Melanocyte of skin (primary cell): ENCODE data around the gene CANX. TPM values are rescaled to one million over a fixed set of nuclear protein-coding genes. Genes with fewer than 3 reads are reported as not detected.

Experiments used
- total RNA-seq, 2 donors: library from RNA; depleted of rRNA; stranded (reverse); fragments of >200 nt; gene quantifications; 2 replicates each; pipeline ENCODE4 v1.2.3, GENCODE V29; 2012

Gene CANX, protein sequence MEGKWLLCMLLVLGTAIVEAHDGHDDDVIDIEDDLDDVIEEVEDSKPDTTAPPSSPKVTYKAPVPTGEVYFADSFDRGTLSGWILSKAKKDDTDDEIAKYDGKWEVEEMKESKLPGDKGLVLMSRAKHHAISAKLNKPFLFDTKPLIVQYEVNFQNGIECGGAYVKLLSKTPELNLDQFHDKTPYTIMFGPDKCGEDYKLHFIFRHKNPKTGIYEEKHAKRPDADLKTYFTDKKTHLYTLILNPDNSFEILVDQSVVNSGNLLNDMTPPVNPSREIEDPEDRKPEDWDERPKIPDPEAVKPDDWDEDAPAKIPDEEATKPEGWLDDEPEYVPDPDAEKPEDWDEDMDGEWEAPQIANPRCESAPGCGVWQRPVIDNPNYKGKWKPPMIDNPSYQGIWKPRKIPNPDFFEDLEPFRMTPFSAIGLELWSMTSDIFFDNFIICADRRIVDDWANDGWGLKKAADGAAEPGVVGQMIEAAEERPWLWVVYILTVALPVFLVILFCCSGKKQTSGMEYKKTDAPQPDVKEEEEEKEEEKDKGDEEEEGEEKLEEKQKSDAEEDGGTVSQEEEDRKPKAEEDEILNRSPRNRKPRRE
- total RNA-seq = 100 to 1,000 TPM; 454 to 721 TPM

DNA sequence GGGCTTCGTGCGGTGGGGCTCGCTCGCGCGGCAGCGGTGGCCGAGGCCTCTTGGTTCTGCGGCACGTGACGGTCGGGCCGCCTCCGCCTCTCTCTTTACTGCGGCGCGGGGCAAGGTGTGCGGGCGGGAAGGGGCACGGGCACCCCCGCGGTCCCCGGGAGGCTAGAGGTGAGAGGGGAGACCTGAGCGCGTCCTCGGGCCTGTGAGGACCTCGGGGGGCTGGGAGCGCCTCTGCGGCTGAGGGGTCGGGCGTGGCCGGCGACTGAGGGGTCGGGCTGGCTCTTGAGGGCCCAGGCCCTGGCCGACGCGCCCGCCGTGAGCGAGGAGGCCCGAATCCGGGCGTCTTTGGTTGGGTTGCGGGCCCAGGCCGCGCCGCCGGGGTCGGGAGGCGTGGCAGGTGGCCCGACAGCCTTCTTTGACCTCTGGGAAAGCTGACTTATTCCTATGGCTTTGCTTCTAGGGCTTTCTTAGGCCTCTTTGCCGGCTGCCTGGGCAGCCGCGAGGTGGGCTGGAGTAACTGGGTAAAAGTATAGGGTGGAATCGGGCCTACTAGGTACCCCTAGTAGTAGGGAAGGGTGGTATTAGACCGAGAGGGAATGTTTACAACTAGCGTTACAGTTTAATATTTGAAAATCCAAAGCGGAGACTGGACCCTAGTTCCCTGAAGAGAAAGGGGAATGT, at the start of gene CANX:
Gene CANX (plus strand): TSS at position 33 of the 681 bp plus-strand sequence. CDS start 6,715 bp downstream, outside the sequence.

DNA sequence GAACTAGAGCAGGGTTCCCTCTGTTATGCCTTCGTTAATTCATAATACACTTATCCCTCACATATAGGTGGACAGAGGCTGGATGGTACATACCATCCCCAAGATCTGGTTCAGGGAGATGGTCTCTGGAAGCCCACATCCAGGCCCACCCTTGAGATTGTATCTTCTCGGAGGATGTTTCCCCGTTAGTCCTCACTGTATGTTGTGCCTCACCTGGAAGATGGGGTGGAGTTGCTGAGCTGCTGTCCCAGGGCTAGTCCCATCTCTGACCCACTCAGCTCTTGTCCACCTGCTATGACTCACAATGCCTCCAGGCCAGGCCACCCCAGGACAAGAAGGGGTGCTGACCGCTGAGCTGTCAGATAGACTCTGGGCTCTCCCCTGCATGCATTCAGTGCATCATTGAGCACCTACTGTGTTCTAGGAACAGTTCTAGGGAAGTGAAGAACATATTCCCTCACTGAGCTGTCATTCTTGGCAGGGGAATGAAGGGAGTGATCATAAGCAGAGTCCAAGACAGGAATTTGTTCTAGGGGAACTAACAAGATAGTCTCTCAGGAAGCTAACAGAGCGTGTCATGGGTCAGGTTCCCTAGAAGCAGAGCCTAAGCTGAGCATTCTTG, 17.9 kb upstream of the CANX start, which contains the start of gene CBY3:
Gene CBY3 (minus strand): TSS at position 255 of the 622 bp plus-strand sequence. CDS start 116 bp downstream, at position 139.

DNA sequence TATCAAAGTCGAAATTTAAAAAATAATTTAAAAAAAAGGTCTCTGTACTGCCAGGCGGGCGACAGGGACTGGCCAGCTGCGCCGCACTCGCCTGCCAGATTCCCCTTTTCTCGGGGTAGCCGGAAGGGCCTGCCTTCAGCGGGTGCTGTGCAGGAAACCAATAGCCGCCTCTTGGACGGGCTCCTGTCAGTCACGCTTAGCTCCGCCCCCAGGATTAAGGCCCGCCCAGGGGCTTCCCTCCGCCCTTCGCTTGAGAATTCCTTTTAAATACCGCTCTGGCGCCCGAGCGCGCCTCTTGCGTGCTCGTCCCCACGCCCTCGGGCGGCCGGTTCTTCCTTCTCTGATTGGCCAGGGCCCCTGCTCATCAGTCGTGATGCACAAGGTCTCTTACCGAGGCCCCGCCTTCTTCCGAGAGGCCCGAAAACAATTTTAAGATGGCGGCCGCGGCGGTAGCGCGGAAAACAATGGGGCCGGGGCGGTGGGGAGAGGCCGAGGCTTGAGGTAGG, 33.7 kb downstream of the CANX start, which contains the start of gene MAML1:
Gene MAML1 (plus strand): TSS at position 411 of the 506 bp plus-strand sequence. CDS start 291 bp downstream, outside the sequence.

Other genes with a start within 250 kb of the CANX start
- 10 to 100 TPM; 22.0 to 27.3 TPM for gene RUFY1, start 148.4 kb upstream of the CANX start, total RNA-seq
- 100 to 1,000 TPM; 307 to 395 TPM for gene HNRNPH1, start 75.3 kb upstream of the CANX start, total RNA-seq
- not detected for gene CBY3, start 17.9 kb upstream of the CANX start, total RNA-seq
- gene MAML1, start 33.9 kb downstream of the CANX start, total RNA-seq = 10 to 100 TPM in 1 of 2 donors, 1 to 10 TPM in 1; 8.6 to 12.0 TPM
- gene LTC4S, start 95.0 kb downstream of the CANX start, total RNA-seq = not detected
- 100 to 1,000 TPM in 1 of 2 donors, 10 to 100 TPM in 1; 90.5 to 103 TPM for gene MGAT4B, start 107.9 kb downstream of the CANX start, total RNA-seq
- gene SQSTM1, start 121.9 kb downstream of the CANX start, total RNA-seq = 100 to 1,000 TPM; 670 to 701 TPM
- 1 to 10 TPM; 5.9 to 7.3 TPM for gene MRNIP, start 159.8 kb downstream of the CANX start, total RNA-seq
- gene TBC1D9B, start 208.9 kb downstream of the CANX start, total RNA-seq = 10 to 100 TPM; 71.6 to 87.6 TPM